H1 (cell line): Measurements from ENCODE around the gene CENPF. TPM values are rescaled to one million over a fixed set of nuclear protein-coding genes. Genes with fewer than 3 reads are reported as not detected.

Source experiments
- BCL11A ChIP-seq, 2 experiments: IDR thresholded peaks; one replicate each; pipeline ENCODE4 v1.6.1; 2011; ENCODE audit warnings: low read depth in 2 of 2, low read length in 2 of 2, mild to moderate bottlenecking in 2 of 2
- CBX8 ChIP-seq: fragments of 300-800, 300-1000 bp; sonication (generic); IDR thresholded peaks from 2 replicates; pipeline ENCODE4 v1.7.1; 2016; ENCODE audit warnings: low read depth, low read length, borderline replicate concordance
- CHD1 ChIP-seq: IDR thresholded peaks from 2 replicates; pipeline ENCODE4 v1.6.1; 2012; ENCODE audit warnings: low read depth, low read length, improper control_type of control experiment
- CTBP2 ChIP-seq: IDR thresholded peaks from 2 replicates; pipeline ENCODE4 v1.7.0; 2011; ENCODE audit warnings: borderline replicate concordance, mild to moderate bottlenecking, moderate library complexity, mixed read lengths, low read length; ENCODE audit not compliant: insufficient read depth, insufficient read length
- GABPA ChIP-seq: IDR thresholded peaks from 2 replicates; pipeline ENCODE4 v1.6.1; 2011; ENCODE audit warnings: mild to moderate bottlenecking, low read length, moderate library complexity, borderline replicate concordance; ENCODE audit not compliant: insufficient read depth
- PHF8 ChIP-seq: fragments of 200-600 bp; sonication (generic); conservative IDR thresholded peaks from 2 replicates; pipeline ENCODE4 v1.7.1; 2012; ENCODE audit warnings: low read depth, mild to moderate bottlenecking, inconsistent platforms, low read length, moderate library complexity
- SP1 ChIP-seq: IDR thresholded peaks from 2 replicates; pipeline ENCODE4 v1.6.1; 2011; ENCODE audit warnings: low read depth, low read length
- polyA plus RNA-seq, 7 experiments: library from polyadenylated mRNA; depleted of rRNA in 3 of 7; stranded (reverse) in 5 of 7; unstranded in 2 of 7; fragments of >200 nt in 5 of 7; fragments of 200-250 nt in 2 of 7; gene quantifications; 1 replicate in 5 of 7; 2 replicates in 1 of 7; 4 replicates in 1 of 7; pipeline versions ENCODE4 v1.2.1 to v1.2.3, GENCODE V29; 2011 to 2013; ENCODE audit warnings: missing spikeins in 2 of 7, mixed read lengths in 2 of 7
- total RNA-seq: library from RNA; stranded (reverse); fragmentation: NEBNext Ultra II Directional; extraction: Animal tissue kit (Norgen Biotek cat#: 25700); gene quantifications from 2 replicates; pipeline ENCODE4 v1.2.1, GENCODE V29; 2021
- TF ChIP-seq, protein P1 (sequence below): IDR thresholded peaks from 2 replicates; pipeline ENCODE4 v1.6.1; 2012; ENCODE audit warnings: low read length, inconsistent platforms
- TF ChIP-seq, protein P2 (sequence below): IDR thresholded peaks from 2 replicates; pipeline ENCODE4 v1.6.1; 2012; ENCODE audit warnings: inconsistent platforms

Gene CENPF
- total and polyA plus RNA-seq, 2 of the 8 experiments (the other 6 are each of a cell fraction or from before 2014, with no cell fraction given), result 13.7 to 170 TPM

DNA sequence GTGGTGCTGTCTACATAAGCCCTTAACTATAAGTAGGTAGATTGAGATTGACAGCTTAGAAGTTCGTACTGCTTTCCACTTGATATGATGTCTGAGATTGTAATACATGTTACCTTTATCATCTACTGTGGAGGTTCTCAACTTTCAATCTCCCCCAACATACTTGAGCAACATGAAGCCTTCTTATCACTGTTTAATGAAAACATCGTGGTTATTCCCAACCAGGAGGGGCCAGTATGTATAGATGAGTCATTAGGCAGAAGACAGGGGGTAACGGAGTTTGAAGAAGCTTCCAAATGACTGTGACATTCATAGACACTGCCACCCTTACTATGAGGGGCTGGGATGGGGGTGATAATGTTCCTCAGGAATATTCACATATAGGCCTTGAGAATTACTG, 36.0 kb downstream of the CENPF start (continued):
- no peak for TF ChIP-seq GABPA
- TF ChIP-seq PHF8, result no peak
- TF ChIP-seq CHD1, result no peak
- TF ChIP-seq CTBP2, result no peak
- TF ChIP-seq CBX8, result no peak
- TF ChIP-seq, protein P1, sequence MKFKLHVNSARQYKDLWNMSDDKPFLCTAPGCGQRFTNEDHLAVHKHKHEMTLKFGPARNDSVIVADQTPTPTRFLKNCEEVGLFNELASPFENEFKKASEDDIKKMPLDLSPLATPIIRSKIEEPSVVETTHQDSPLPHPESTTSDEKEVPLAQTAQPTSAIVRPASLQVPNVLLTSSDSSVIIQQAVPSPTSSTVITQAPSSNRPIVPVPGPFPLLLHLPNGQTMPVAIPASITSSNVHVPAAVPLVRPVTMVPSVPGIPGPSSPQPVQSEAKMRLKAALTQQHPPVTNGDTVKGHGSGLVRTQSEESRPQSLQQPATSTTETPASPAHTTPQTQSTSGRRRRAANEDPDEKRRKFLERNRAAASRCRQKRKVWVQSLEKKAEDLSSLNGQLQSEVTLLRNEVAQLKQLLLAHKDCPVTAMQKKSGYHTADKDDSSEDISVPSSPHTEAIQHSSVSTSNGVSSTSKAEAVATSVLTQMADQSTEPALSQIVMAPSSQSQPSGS, result no peak
- TF ChIP-seq, protein P2, sequence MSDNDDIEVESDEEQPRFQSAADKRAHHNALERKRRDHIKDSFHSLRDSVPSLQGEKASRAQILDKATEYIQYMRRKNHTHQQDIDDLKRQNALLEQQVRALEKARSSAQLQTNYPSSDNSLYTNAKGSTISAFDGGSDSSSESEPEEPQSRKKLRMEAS, result no peak
- no peak for TF ChIP-seq SP1
- no peak for TF ChIP-seq BCL11A (IDR thresholded peaks at IDR 0.05; ENCODE audit: low read depth in 2 of 2, low read length in 2 of 2)
